ENCODE data around the gene FXYD5.
"Not testable (repeated sequence)": the region's sequence is repeated elsewhere in the genome, so short reads cannot be mapped to it uniquely, and the experiment has no call there.

GRCh38 chr19:35196861-35197260 lies 42.3 kb downstream of the FXYD5 start:
- TF ChIP-seq CTCF (conservative IDR thresholded peaks at IDR 0.05; ENCODE audit: low read depth, low read length); EZH2 (IDR thresholded peaks at IDR 0.05; ENCODE audit: borderline replicate concordance, low read depth, low read length, poor library complexity, severe bottlenecking): not testable (repeated sequence)

All from A673 (cell line).